Endothelial cell of umbilical vein (primary cell): ENCODE measurements around the gene LAMB1.

ENCODE experiments used
- CTCF ChIP-seq, 2 donors: IDR thresholded peaks; 1 replicate in 1 of 2; 2 replicates in 1 of 2; pipeline ENCODE4 v1.5.1; 2011; ENCODE audit warnings: low read length in 2 of 2, mild to moderate bottlenecking in 2 of 2, moderate library complexity in 2 of 2, control low read depth in 1 of 2, inconsistent platforms in 1 of 2, low read depth in 1 of 2; ENCODE audit not compliant: insufficient read depth in 1 of 2; ENCODE audit errors: extremely low read depth in 1 of 2
- EZH2 ChIP-seq: IDR thresholded peaks from 2 replicates; pipeline ENCODE4 v1.6.1; 2012; ENCODE audit warnings: borderline replicate concordance, low read depth, mild to moderate bottlenecking, moderate library complexity, low read length, inconsistent platforms; ENCODE audit not compliant: severe bottlenecking
- GATA2 ChIP-seq: IDR thresholded peaks from 2 replicates; pipeline ENCODE4 v1.7.0; 2011; ENCODE audit warnings: low read depth, mild to moderate bottlenecking, moderate library complexity, mixed read lengths, low read length; ENCODE audit not compliant: insufficient read length, insufficient read depth
- MAX ChIP-seq: IDR thresholded peaks from 2 replicates; pipeline ENCODE4 v1.6.1; 2011; ENCODE audit not compliant: insufficient read depth, insufficient read length
- POLR2A ChIP-seq: IDR thresholded peaks from 2 replicates; pipeline ENCODE4 v1.6.1; 2012; ENCODE audit warnings: low read depth, mild to moderate bottlenecking, control low read depth, low read length
- POLR2AphosphoS5 ChIP-seq: IDR thresholded peaks from 2 replicates; pipeline ENCODE4 v1.6.1; 2012; ENCODE audit warnings: low read depth, mild to moderate bottlenecking, control low read depth, low read length, moderate library complexity; ENCODE audit not compliant: insufficient read depth

- TF ChIP-seq CTCF (IDR thresholded peaks at IDR 0.05; ENCODE audit: extremely low read depth in 1 of 2, insufficient read depth in 1 of 2, low read depth in 1 of 2, low read length in 2 of 2), result no peak
- no peak for TF ChIP-seq POLR2A
- TF ChIP-seq EZH2, result no peak
- TF ChIP-seq MAX, result no peak
- TF ChIP-seq POLR2AphosphoS5, result no peak
- TF ChIP-seq GATA2, result no peak
These were observed 91.0 kb downstream of the LAMB1 start for GRCh38 chr7:107911981-107912380.
